Neural cell (in vitro differentiated cells): ENCODE measurements around the gene MRPL1. TPM values are rescaled to one million over a fixed set of nuclear protein-coding genes. Genes with fewer than 3 reads are reported as not detected.

Source experiments
- H2AFZ ChIP-seq: fragments of 200-600, 300-800 bp; sonication (generic), shearing (Covaris generic); 2 replicates; pipeline ENCODE4 v1.6.0; 2014; ENCODE audit warnings: low read depth, mild to moderate bottlenecking, antibody characterized with exemption, low read length, moderate library complexity
- H3F3A ChIP-seq: fragments of 200-600 bp; shearing (Covaris generic); 2 replicates; pipeline ENCODE4 v1.6.1; 2016; ENCODE audit warnings: mild to moderate bottlenecking, moderate library complexity, mixed read lengths, antibody characterized with exemption, low read length; ENCODE audit not compliant: insufficient read depth, poor library complexity, severe bottlenecking
- H3K27ac ChIP-seq: fragments of 200-600, 300-800 bp; sonication (generic), shearing (Covaris generic); 2 replicates; pipeline ENCODE4 v1.5.1; 2014; ENCODE audit warnings: mild to moderate bottlenecking, low read length, moderate library complexity
- H3K27me3 ChIP-seq: fragments of 300-800, 200-600 bp; sonication (generic), shearing (Covaris generic); 2 replicates; pipeline ENCODE4 v1.6.0; 2014; ENCODE audit warnings: mild to moderate bottlenecking, low read depth, low read length, moderate library complexity; ENCODE audit not compliant: insufficient read depth
- H3K36me3 ChIP-seq: fragments of 300-800, 200-600 bp; sonication (generic), shearing (Covaris generic); 2 replicates; pipeline ENCODE4 v1.5.1; 2014; ENCODE audit warnings: mild to moderate bottlenecking, antibody characterized with exemption, low read length, moderate library complexity; ENCODE audit not compliant: insufficient read depth
- H3K4me2 ChIP-seq: fragments of 300-800, 200-600 bp; sonication (generic), shearing (Covaris generic); 2 replicates; pipeline ENCODE4 v1.6.0; 2014; ENCODE audit warnings: mild to moderate bottlenecking, low read length
- H3K4me3 ChIP-seq: fragments of 300-800, 200-600 bp; sonication (generic), shearing (Covaris generic); 2 replicates; pipeline ENCODE4 v1.5.1; 2014; ENCODE audit warnings: mild to moderate bottlenecking, low read length, moderate library complexity
- H3K79me2 ChIP-seq: fragments of 200-600 bp; shearing (Covaris generic); replicated peaks from 2 replicates; pipeline ENCODE4 v1.6.0; 2014; ENCODE audit warnings: mild to moderate bottlenecking, low read length, moderate library complexity; ENCODE audit not compliant: insufficient read depth
- H3K9ac ChIP-seq: fragments of 300-800, 200-600 bp; sonication (generic), shearing (Covaris generic); 2 replicates; pipeline ENCODE4 v1.6.1; 2016; ENCODE audit warnings: mild to moderate bottlenecking, low read length, mixed read lengths
- H3K9me2 ChIP-seq: fragments of 200-600 bp; shearing (Covaris generic); 2 replicates; pipeline ENCODE4 v1.6.1; 2016; ENCODE audit warnings: mild to moderate bottlenecking, low read length, mixed read lengths; ENCODE audit not compliant: insufficient read depth
- H3K9me3 ChIP-seq: fragments of 200-600, 300-800 bp; sonication (generic), shearing (Covaris generic); 2 replicates; pipeline ENCODE4 v1.6.1; 2016; ENCODE audit warnings: mild to moderate bottlenecking, mixed run types, low read length, moderate library complexity, mixed read lengths
- H4K20me1 ChIP-seq: fragments of 200-600 bp; shearing (Covaris generic); 2 replicates; pipeline ENCODE4 v1.6.1; 2016; ENCODE audit warnings: mild to moderate bottlenecking, mixed run types; ENCODE audit not compliant: insufficient read depth
- CTCF ChIP-seq: fragments of 450-650 bp; IDR thresholded peaks from 2 replicates; pipeline ENCODE4 v1.5.1; 2014; ENCODE audit warnings: antibody characterized with exemption, mild to moderate bottlenecking, moderate library complexity; ENCODE audit not compliant: poor library complexity, severe bottlenecking
- EP300 ChIP-seq: fragments of 450-650 bp; conservative IDR thresholded peaks from 2 replicates; pipeline ENCODE4 v1.6.1; 2014; ENCODE audit warnings: antibody characterized with exemption, mild to moderate bottlenecking, moderate library complexity; ENCODE audit not compliant: poor library complexity, severe bottlenecking
- EZH2 ChIP-seq: fragments of 200-600, 300-800 bp; shearing (Covaris generic), sonication (generic); IDR thresholded peaks from 2 replicates; pipeline ENCODE4 v1.6.1; 2014; ENCODE audit warnings: antibody characterized with exemption, low read length, borderline replicate concordance, mild to moderate bottlenecking; ENCODE audit not compliant: insufficient read depth, poor library complexity, severe bottlenecking
- MXI1 ChIP-seq: fragments of 450-650 bp; conservative IDR thresholded peaks from 2 replicates; pipeline ENCODE4 v1.6.1; 2014; ENCODE audit warnings: antibody characterized with exemption, mild to moderate bottlenecking; ENCODE audit not compliant: poor library complexity, severe bottlenecking
- POLR2AphosphoS5 ChIP-seq: IDR thresholded peaks from 2 replicates; pipeline ENCODE4 v1.6.1; 2012
- RAD21 ChIP-seq: fragments of 450-650 bp; conservative IDR thresholded peaks from 2 replicates; pipeline ENCODE4 v1.6.1; 2014; ENCODE audit warnings: antibody characterized with exemption, mild to moderate bottlenecking, moderate library complexity
- SMC3 ChIP-seq: fragments of 450-650 bp; conservative IDR thresholded peaks from 2 replicates; pipeline ENCODE4 v1.6.1; 2014; ENCODE audit warnings: antibody characterized with exemption, mild to moderate bottlenecking, moderate library complexity; ENCODE audit not compliant: poor library complexity
- TAF1 ChIP-seq: IDR thresholded peaks from 2 replicates; pipeline ENCODE4 v1.6.1; 2012; ENCODE audit warnings: low read depth
- polyA plus RNA-seq: library from polyadenylated mRNA; depleted of rRNA; stranded (reverse); fragments of >200 nt; gene quantifications from 2 replicates; pipeline ENCODE4 v1.2.3, GENCODE V29; 2014
- TF ChIP-seq, protein P1 (sequence below): IDR thresholded peaks from 2 replicates; pipeline ENCODE4 v1.6.1; 2012; ENCODE audit warnings: borderline replicate concordance

The MRPL1 gene
- polyA plus RNA-seq, 1 donor from 2014 or later, result 41.9 TPM

GRCh38 chr4:77849278-77849965 lies 13.2 kb upstream of the MRPL1 start:
- Histone ChIP-seq H2AFZ (no peak overlapping the region), H3K27ac (no peak overlapping the region), H3K4me2 (no peak overlapping the region), H3K79me2 (no peaks in the 10 kb centered on the region), H3K36me3 (no peaks in the 10 kb centered on the region), H3K4me3 (no peak overlapping the region), H4K20me1 (no peaks in the 10 kb centered on the region), H3F3A (no peaks in the 10 kb centered on the region), H3K27me3 (no peaks in the 10 kb centered on the region), H3K9me3 (no peaks in the 10 kb centered on the region), H3K9me2 (no peaks in the 10 kb centered on the region), H3K9ac (no peak overlapping the region)
- TF ChIP-seq MXI1 (no peak), EP300 (no peak), TAF1 (no peak), SMC3 (no peak), EZH2 (no peak), CTCF (no peak), RAD21 (no peak), POLR2AphosphoS5 (no peak)
- TF ChIP-seq, protein P1, sequence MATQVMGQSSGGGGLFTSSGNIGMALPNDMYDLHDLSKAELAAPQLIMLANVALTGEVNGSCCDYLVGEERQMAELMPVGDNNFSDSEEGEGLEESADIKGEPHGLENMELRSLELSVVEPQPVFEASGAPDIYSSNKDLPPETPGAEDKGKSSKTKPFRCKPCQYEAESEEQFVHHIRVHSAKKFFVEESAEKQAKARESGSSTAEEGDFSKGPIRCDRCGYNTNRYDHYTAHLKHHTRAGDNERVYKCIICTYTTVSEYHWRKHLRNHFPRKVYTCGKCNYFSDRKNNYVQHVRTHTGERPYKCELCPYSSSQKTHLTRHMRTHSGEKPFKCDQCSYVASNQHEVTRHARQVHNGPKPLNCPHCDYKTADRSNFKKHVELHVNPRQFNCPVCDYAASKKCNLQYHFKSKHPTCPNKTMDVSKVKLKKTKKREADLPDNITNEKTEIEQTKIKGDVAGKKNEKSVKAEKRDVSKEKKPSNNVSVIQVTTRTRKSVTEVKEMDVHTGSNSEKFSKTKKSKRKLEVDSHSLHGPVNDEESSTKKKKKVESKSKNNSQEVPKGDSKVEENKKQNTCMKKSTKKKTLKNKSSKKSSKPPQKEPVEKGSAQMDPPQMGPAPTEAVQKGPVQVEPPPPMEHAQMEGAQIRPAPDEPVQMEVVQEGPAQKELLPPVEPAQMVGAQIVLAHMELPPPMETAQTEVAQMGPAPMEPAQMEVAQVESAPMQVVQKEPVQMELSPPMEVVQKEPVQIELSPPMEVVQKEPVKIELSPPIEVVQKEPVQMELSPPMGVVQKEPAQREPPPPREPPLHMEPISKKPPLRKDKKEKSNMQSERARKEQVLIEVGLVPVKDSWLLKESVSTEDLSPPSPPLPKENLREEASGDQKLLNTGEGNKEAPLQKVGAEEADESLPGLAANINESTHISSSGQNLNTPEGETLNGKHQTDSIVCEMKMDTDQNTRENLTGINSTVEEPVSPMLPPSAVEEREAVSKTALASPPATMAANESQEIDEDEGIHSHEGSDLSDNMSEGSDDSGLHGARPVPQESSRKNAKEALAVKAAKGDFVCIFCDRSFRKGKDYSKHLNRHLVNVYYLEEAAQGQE, result no peak

GRCh38 chr4:77852892-77853495 lies 9.6 kb upstream of the MRPL1 start:
- no peak overlapping the region for H3K4me3 ChIP-seq
- no peak for TF ChIP-seq SMC3
- no peak for TF ChIP-seq EZH2
- no peak for TF ChIP-seq POLR2AphosphoS5
- TF ChIP-seq, protein P1, result no peak
- TF ChIP-seq RAD21, result no peak
- TF ChIP-seq CTCF, result no peak
- no peak for TF ChIP-seq TAF1
- TF ChIP-seq MXI1, result no peak
- no peak for TF ChIP-seq EP300
- no peaks in the 10 kb centered on the region for H3K79me2 ChIP-seq
- H2AFZ ChIP-seq, result no peak overlapping the region
- no peaks in the 10 kb centered on the region for H3K27me3 ChIP-seq
- no peak overlapping the region for H3K27ac ChIP-seq
- H4K20me1 ChIP-seq, result no peaks in the 10 kb centered on the region
- H3K9me3 ChIP-seq, result no peaks in the 10 kb centered on the region
- no peak overlapping the region for H3K9ac ChIP-seq
- no peaks in the 10 kb centered on the region for H3K9me2 ChIP-seq
- H3K4me2 ChIP-seq, result no peak overlapping the region
- H3F3A ChIP-seq, result no peaks in the 10 kb centered on the region
- no peaks in the 10 kb centered on the region for H3K36me3 ChIP-seq
